PC-9 (cell line): ENCODE results near the gene COL5A2. TPM values are rescaled to one million over a fixed set of nuclear protein-coding genes. Genes with fewer than 3 reads are reported as not detected.

ENCODE experiments used
- BruUV-seq: library from RNA; stranded (reverse); fragments of 400-500 nt; replicated peaks from 2 replicates; lab custom pipeline; 2021; lab: Mats Ljungman, UMichigan
- CTCF ChIA-PET: fragments of 300-600 bp; sonication (Branson Sonifier 250); formaldehyde crosslinking; loops from one replicate; lab custom pipeline; 2022; ENCODE audit warnings: antibody characterized with exemption; lab: Charles Lee
- POLR2A ChIA-PET: fragments of 300-600 bp; sonication (Branson Sonifier 250); formaldehyde crosslinking; loops from one replicate; lab custom pipeline; 2022; ENCODE audit warnings: antibody characterized with exemption; ENCODE audit not compliant: unreplicated experiment; lab: Charles Lee
- DNase-seq, 2 experiments: peaks; one replicate each; pipeline versions ENCODE4 v3.0.0 to v3.0.0-alpha.2; 2015 to 2022; ENCODE audit warnings: mixed read lengths in 1 of 2
- H2AFZ ChIP-seq: fragments of 200-600 bp; sonication (generic); 2 replicates; pipeline ENCODE4 v1.8.1; 2017; ENCODE audit warnings: antibody characterized with exemption
- H3F3A ChIP-seq: fragments of 200-600 bp; sonication (generic); 2 replicates; pipeline ENCODE4 v1.8.1; 2017; ENCODE audit warnings: antibody characterized with exemption, mild to moderate bottlenecking, low read depth; ENCODE audit not compliant: insufficient read depth
- H3K27ac ChIP-seq: fragments of 200-600 bp; sonication (generic); 2 replicates; pipeline ENCODE4 v1.6.1; 2016; ENCODE audit warnings: mixed run types
- H3K27me3 ChIP-seq: fragments of 200-600 bp; sonication (generic); 2 replicates; pipeline ENCODE4 v1.6.1; 2016; ENCODE audit warnings: low read depth, mixed run types; ENCODE audit not compliant: insufficient read depth
- H3K36me3 ChIP-seq: fragments of 200-600 bp; sonication (generic); 2 replicates; pipeline ENCODE4 v1.6.1; 2016; ENCODE audit warnings: low read depth, mixed run types
- H3K4me1 ChIP-seq: fragments of 200-600 bp; sonication (generic); replicated peaks from 2 replicates; pipeline ENCODE4 v1.6.1; 2016; ENCODE audit warnings: mixed run types; ENCODE audit not compliant: insufficient read depth
- H3K4me2 ChIP-seq: fragments of 200-600 bp; sonication (generic); 2 replicates; pipeline ENCODE4 v1.6.1; 2017; ENCODE audit warnings: mixed run types
- H3K4me3 ChIP-seq: fragments of 200-600 bp; sonication (generic); 2 replicates; pipeline ENCODE4 v1.6.1; 2016; ENCODE audit warnings: mixed run types
- H3K79me2 ChIP-seq: fragments of 200-600 bp; sonication (generic); 2 replicates; pipeline ENCODE4 v1.6.1; 2017; ENCODE audit warnings: low read depth, mixed run types
- H3K9me2 ChIP-seq: fragments of 200-600 bp; sonication (generic); 2 replicates; pipeline ENCODE4 v1.8.1; 2017; ENCODE audit warnings: mild to moderate bottlenecking; ENCODE audit not compliant: insufficient read depth
- H3K9me3 ChIP-seq: fragments of 200-600 bp; sonication (generic); 2 replicates; pipeline ENCODE4 v1.8.1; 2016; ENCODE audit warnings: low read depth; ENCODE audit not compliant: insufficient read depth
- H4K20me1 ChIP-seq: fragments of 200-600 bp; sonication (generic); 2 replicates; pipeline ENCODE4 v1.8.1; 2017; ENCODE audit not compliant: insufficient read depth
- CTCF ChIP-seq: fragments of 200-600 bp; sonication (generic); conservative IDR thresholded peaks from 2 replicates; pipeline ENCODE4 v1.6.1; 2017; ENCODE audit warnings: mixed run types, antibody characterized with exemption, mild to moderate bottlenecking, moderate library complexity
- EZH2 ChIP-seq: fragments of 200-600 bp; sonication (generic); IDR thresholded peaks from 2 replicates; pipeline ENCODE4 v1.8.0; 2017; ENCODE audit warnings: antibody characterized with exemption, low read depth
- intact Hi-C: fragments of 100-400 bp; cut with micrococcal nuclease; formaldehyde crosslinking; loops from one replicate; pipeline ENCODE4 v1.10.0; 2022; ENCODE audit not compliant: unreplicated experiment
- microRNA-seq: library from miRNA; unstranded; fragments of <30 nt; microRNA quantifications from one replicate; pipeline ENCODE4 v1.2.0, GENCODE V29; 2021; ENCODE audit warnings: borderline number of aligned reads, borderline replicate concordance
- total RNA-seq: library from RNA; stranded (reverse); gene quantifications from 2 replicates; pipeline ENCODE4 v1.2.3, GENCODE V29; 2021

Gene COL5A2
- total RNA-seq, 1 experiment from 2014 or later = 0.55 TPM

DNA sequence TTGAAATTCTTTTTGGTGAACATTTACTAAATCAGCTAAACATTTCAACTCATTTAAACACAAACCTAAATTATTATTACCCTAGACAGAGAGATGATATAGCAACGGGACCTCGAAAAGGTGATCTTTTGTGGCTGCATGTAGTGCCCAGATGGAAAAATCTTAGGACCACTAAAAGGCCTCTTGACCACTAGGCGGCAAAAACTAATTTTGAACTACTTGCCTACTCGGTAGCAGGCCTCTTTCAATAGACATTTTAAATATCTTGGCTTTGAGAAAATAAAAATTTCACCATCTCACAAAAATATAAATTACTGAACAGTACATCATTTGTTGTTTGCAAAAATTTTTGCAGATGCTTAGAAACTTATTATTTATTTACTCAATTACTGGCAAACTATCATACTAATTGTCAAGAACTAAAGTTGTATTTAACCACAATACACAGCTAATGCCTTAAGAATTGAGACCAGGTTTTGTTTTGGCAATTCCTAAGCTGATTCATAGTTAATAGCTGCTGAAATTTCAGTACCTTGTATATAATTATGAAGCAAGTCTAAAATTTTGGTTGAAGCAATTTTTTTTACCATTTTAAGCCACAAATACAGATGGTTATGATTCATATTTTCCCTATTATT, 196.0 kb downstream of the COL5A2 start:
- no peaks in the 10 kb centered on the region for H3K9me2 ChIP-seq
- TF ChIP-seq EZH2 (no peak), CTCF (no peak)
- H3K9me3 ChIP-seq = no peaks in the 10 kb centered on the region
- no TSS peak for BruUV-seq
- H4K20me1 ChIP-seq = no peaks in the 10 kb centered on the region
- H3K4me3 ChIP-seq = no peak overlapping the region
- no peaks in the 10 kb centered on the region for H3K79me2 ChIP-seq
- no peak overlapping the region for H3K27ac ChIP-seq
- intact Hi-C loops = no loop called here
- H3K4me1 ChIP-seq = no peaks in the 10 kb centered on the region
- no peak for DNase-seq
- H3F3A ChIP-seq = no peaks in the 10 kb centered on the region
- no peak overlapping the region for H3K4me2 ChIP-seq
- no peaks in the 10 kb centered on the region for H3K27me3 ChIP-seq
- POLR2A ChIA-PET = interaction anchor here (0.7 kb wide), 1 partner anchor 9 kb away, joined by 3 read pairs; the partner anchor contains the start of gene COL3A1
- H3K36me3 ChIP-seq = no peaks in the 10 kb centered on the region
- CTCF ChIA-PET = interaction anchor here (1.0 kb wide), 1 partner anchor 459 kb away, joined by 3 read pairs; no protein-coding TSS in a partner anchor
- no peak overlapping the region for H2AFZ ChIP-seq

Small RNAs within 50 kb of the gene (microRNA-seq; reads per million reads assigned to microRNA genes)
- gene MIR3129 = not detected
- gene MIR3606 = not detected

Other genes with a start within 250 kb of the COL5A2 start
- gene COL3A1, start 205.4 kb downstream of the COL5A2 start, total RNA-seq = not detected in 2 replicates